ENCODE results near the gene TSHZ1.

The TSHZ1 gene

DNA sequence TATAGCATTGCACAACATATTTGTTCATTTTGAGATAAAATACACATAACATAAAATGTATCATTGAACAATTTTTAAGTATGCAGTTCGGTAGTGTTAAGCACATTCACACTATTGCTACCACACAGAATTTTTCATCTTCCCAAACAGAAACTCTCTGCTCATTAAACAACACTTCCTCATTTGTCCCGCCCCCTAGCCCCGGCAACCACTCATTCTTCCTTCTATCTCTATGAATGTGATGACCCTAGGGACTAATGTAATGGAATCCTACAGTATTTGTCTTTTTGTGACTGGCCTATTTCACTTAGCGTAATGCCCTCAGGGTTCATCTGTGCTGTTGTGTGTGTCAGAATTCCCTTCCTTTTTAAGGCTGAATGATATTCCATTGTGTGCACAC is 95.4 kb downstream of the TSHZ1 start:
- no peak overlapping the region for H3K4me3 ChIP-seq (replicated peaks; ENCODE audit: low read depth, low read length)
- DNase-seq (ENCODE audit: extremely low read depth, low read depth) = no peak
- TF ChIP-seq, protein P1, sequence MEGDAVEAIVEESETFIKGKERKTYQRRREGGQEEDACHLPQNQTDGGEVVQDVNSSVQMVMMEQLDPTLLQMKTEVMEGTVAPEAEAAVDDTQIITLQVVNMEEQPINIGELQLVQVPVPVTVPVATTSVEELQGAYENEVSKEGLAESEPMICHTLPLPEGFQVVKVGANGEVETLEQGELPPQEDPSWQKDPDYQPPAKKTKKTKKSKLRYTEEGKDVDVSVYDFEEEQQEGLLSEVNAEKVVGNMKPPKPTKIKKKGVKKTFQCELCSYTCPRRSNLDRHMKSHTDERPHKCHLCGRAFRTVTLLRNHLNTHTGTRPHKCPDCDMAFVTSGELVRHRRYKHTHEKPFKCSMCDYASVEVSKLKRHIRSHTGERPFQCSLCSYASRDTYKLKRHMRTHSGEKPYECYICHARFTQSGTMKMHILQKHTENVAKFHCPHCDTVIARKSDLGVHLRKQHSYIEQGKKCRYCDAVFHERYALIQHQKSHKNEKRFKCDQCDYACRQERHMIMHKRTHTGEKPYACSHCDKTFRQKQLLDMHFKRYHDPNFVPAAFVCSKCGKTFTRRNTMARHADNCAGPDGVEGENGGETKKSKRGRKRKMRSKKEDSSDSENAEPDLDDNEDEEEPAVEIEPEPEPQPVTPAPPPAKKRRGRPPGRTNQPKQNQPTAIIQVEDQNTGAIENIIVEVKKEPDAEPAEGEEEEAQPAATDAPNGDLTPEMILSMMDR (IDR thresholded peaks at IDR 0.05; ENCODE audit: low read depth, low read length, missing control alignments) = no peak

DNA sequence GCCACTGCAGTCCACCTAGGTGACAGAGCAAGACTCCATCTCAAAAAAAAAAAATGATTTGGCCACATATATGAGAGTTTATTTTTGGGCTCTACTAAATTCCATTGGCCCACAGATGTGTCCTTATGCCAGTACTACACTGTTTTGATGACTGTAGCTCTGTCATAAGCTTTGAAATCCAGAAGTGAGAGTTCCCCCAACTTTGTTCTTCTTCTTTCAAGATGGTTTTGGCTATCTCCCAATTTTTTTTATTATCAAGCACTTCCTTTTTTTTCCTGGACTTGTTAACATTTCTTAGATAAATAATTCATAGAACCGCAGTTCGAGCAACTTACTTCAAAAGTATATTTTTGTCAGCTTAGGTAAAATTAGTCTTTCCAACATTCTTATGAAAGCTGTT is 96.9 kb downstream of the TSHZ1 start:
- H3K4me3 ChIP-seq (replicated peaks; ENCODE audit: low read depth, low read length) = no peak overlapping the region
- TF ChIP-seq, protein P1 (IDR thresholded peaks at IDR 0.05; ENCODE audit: low read depth, low read length, missing control alignments) = no peak
- DNase-seq (ENCODE audit: extremely low read depth, low read depth) = no peak

DNA sequence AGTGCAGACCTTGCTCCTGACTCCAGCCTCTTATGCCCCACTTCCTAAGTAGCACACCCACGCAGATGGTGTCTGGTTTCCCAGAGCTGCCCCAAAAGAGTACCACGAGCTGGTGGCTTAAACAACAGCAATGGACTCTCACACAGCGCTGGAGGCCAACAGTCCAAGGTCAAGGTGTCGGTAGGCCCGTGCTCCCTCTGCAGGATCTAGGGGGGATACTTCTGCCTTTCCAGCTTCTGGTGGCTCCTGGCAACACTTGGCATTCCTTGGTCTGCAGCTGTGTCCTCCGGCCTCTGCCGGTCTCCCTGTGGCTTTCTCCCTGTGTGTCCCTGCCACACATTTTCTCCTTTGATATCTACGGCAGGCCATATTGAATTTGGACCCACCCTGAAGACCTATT is 99.0 kb downstream of the TSHZ1 start:
- TF ChIP-seq, protein P1 (IDR thresholded peaks at IDR 0.05; ENCODE audit: low read depth, low read length, missing control alignments) = no peak
- DNase-seq (ENCODE audit: extremely low read depth, low read depth) = no peak
- no peak overlapping the region for H3K4me3 ChIP-seq (replicated peaks; ENCODE audit: low read depth, low read length)

DNA sequence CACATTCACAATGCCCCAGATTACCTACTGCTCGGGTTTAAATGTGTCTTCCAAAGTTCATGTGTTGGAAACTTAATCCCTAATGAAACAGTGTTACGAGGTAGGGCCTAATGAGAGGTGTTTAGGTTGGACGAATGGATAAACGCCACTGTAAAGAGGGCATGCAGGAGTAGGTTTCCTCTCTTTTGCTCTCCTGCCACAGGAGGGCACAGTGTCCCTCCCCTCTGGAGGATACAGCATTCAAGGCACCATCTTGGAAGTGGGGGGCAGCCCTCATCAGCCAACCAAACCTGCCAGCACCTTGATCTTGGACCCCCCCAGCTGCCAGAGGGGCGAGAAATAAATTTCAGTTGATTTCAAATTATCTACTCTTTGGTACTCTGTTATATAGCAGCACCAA is 103.5 kb downstream of the TSHZ1 start:
- TF ChIP-seq, protein P1 (IDR thresholded peaks at IDR 0.05; ENCODE audit: low read depth, low read length, missing control alignments) = no peak
- DNase-seq (ENCODE audit: extremely low read depth, low read depth) = no peak

GRCh38 chr18:75314606-75315005 is 104.0 kb downstream of the TSHZ1 start:
- DNase-seq (ENCODE audit: extremely low read depth, low read depth) = no peak
- TF ChIP-seq, protein P1 (IDR thresholded peaks at IDR 0.05; ENCODE audit: low read depth, low read length, missing control alignments) = no peak

More for the DNA sequence above, 103.5 kb downstream of the TSHZ1 start:
- no peak overlapping the region for H3K4me3 ChIP-seq (replicated peaks; ENCODE audit: low read depth, low read length)

DNA sequence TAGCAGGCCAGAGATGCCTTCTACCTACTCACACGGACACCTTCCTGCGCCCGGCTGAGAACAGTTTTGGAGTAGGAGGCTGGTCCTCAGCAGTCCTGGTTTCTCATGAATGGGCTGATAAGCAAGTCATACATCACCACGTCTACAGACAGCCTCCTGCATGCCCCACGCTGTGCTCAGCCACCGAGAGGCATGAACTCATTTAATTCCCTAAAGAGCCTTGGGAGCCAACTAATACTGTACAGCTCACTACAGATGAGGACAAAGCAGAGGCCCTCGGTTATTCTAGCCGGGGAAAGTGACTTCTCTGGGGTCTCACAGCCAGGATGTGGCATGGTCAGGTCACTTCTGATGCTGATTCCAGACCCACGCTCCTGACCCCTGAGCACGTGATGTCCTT is 105.6 kb downstream of the TSHZ1 start:
- H3K4me3 ChIP-seq (replicated peaks; ENCODE audit: low read depth, low read length) = no peak overlapping the region
- DNase-seq (ENCODE audit: extremely low read depth, low read depth) = no peak
- TF ChIP-seq, protein P1 (IDR thresholded peaks at IDR 0.05; ENCODE audit: low read depth, low read length, missing control alignments) = no peak

More at GRCh38 chr18:75314606-75315005, 104.0 kb downstream of the TSHZ1 start:
- no peak overlapping the region for H3K4me3 ChIP-seq (replicated peaks; ENCODE audit: low read depth, low read length)

GRCh38 chr18:75316826-75317225 is 106.2 kb downstream of the TSHZ1 start:
- no peak for DNase-seq (ENCODE audit: extremely low read depth, low read depth)
- TF ChIP-seq, protein P1 (IDR thresholded peaks at IDR 0.05; ENCODE audit: low read depth, low read length, missing control alignments) = no peak
- no peak overlapping the region for H3K4me3 ChIP-seq (replicated peaks; ENCODE audit: low read depth, low read length)

Measured in HFF-Myc (cell line).